Measurements from ENCODE around the gene PVR.
A peak's percentile ranks its signal among the peaks of the same experiment; 100 is the strongest.
"Not testable (repeated sequence)": the region's sequence is repeated elsewhere in the genome, so short reads cannot be mapped to it uniquely, and the experiment has no call there.

PVR gene

GRCh38 chr19:44620667-44621066 is 23.0 kb upstream of the PVR start:
- DNase-seq, result peak; percentile 71

GRCh38 chr19:44621367-44621766 is 22.3 kb upstream of the PVR start:
- no peak for DNase-seq

DNA sequence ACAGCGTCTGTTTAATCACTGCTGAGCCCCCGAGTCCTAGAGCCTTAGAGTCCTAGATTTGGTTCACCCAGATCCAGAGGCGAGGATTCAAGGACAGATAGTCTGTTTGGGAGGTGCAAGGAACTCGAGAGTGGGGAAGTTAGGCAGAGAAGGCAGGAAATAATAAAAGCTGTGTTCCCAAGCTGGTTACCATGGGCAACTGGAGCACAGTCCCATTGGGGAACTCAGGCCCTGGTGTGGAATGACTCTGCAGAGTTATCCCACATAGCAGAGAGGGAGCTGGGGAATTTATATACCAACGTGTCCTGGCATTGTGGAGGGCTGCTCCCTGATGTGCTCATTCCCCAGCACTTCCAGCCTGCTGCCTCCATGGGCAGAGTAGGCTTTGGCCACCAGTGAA is 20.6 kb upstream of the PVR start:
- DNase-seq, result peak; percentile 43

- no peak for DNase-seq
These were observed 20.1 kb upstream of the PVR start for GRCh38 chr19:44623626-44624025.

GRCh38 chr19:44624840-44625354 is 18.8 kb upstream of the PVR start:
- DNase-seq, result no peak

DNA sequence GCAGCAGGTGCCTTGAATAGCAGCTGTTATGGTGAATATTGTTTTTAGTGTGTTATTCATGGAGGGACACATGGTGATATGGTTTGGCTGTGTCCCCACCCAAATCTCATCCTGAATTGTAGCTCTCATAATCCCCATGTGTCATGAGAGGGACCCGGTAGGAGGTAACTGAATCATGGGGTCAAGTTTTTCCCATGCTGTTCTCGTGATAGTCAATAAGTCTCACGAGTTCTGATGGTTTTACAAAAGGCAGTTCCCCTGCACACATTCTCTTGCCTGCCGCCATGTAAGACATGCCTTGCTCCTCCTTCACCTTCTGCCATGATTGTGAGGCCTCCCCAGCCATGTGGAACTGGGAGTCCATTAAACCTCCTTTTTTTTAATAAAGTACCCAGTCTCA is 18.1 kb upstream of the PVR start:
- not testable (repeated sequence) for DNase-seq

GRCh38 chr19:44626048-44626624 is 17.6 kb upstream of the PVR start:
- no peak for DNase-seq

- no peak for DNase-seq
These were observed 16.1 kb upstream of the PVR start for GRCh38 chr19:44627631-44628030.

DNA sequence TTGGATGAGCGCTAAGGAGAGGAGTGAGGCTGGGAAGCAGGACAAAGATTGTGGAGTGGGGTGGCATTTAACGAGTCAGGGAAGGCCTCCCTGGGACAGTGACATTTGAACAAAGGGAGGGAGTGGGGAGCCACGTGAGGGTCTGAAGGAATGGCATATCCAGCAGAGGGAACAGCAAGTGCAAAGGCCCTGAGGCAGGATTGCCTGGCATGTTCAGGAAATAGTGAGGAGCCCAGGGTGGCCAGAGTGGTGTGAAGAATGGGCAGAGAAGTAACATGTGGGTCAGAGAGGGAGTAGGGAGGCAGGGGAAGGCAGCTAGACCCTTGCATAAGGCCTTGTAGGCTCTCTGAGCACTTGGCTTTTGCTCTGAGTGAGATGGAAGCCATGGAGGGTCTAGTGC is 14.9 kb upstream of the PVR start:
- DNase-seq, result no peak

GRCh38 chr19:44631611-44632010 is 12.1 kb upstream of the PVR start:
- DNase-seq, result not testable (repeated sequence)

GRCh38 chr19:44634058-44634457 is 9.7 kb upstream of the PVR start:
- DNase-seq, result not testable (repeated sequence)

DNA sequence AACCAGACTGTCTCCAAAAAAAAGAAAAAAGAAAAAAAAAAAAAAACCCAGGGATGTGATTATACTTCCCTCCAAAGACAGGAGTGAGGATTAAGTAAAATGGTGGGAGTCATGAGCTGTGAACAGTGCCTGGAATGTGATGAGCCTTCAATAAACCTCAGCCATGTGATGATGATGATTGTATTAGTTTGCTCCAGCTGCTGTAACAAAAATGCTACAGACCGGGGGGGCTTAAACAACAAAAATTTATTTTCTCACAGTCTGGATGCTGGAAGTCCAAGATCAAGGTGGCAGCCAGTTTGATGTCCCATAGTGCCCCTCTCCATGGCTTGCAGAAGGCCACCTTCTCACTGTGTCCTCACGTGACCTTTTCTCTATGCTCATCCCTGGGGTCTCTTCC is 8.9 kb upstream of the PVR start:
- DNase-seq, result no peak

- DNase-seq, result peak; percentile 87
These were observed 7.9 kb upstream of the PVR start for GRCh38 chr19:44635581-44636438.

DNA sequence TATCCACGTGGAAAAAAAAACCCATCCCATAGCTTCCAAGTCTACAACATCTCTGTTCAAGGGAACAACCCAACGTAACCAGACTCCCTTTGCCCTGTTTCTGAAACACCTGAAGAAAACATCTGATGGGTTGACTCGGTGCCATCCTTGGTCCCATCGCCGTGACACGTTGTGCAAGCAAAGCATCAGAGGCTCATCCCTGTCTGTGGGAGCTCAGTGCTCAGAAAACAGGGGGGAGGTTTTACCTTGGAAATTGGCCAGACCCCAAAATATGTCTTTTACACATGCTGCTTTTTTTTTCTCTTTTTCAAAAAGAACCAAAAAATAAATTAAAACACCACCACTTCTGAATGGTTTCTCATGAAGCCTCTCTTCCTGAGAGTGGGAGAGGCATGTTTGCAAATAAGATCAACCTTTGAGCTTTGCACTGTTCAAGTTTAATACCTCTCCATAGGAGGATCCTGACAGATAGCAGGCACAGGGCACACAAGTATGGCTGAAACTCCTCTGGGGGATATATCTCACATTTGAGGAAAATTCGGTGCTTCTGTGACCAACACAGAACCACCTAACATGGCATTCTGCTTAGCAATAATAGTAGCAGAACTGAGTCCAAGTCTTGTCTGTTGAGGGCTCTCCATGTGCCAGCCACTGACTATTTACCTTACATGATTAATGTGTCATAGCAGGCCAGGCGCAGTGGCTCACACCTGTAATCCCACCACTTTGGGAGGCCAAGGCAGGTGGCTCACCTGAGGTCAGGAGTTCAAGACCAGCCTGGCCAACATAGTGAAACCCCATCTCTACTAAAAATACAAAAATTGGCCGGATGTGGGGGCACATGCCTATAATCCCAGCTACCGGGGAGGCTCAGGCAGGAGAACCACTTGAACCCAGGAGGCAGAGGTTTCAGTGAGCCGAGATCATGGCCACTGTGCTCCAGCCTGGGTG is 7.0 kb upstream of the PVR start:
- DNase-seq, result no peak

- no peak for DNase-seq
These were observed 6.3 kb upstream of the PVR start for GRCh38 chr19:44637390-44637764.

DNA sequence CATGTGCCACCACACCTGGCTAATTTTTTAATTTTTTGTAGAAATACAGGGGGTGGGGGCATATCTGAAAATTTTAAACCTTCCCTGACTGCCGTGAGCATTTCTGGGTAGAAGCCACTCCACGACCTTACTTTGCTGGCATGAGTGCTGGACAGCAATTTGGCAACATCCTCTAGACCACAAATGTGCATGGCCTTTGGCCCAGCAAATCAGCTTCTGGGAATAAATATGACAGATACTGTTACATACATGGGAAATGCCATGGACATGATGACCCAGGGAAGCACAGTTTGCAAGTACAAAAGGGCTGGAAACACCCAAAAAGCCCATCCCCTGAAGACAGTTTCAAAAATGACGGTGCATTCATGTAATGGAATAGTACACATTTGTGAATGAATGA is 3.2 kb upstream of the PVR start:
- peak; percentile 75 for DNase-seq

- peak; percentile 51 for DNase-seq
These were observed 2.0 kb upstream of the PVR start for GRCh38 chr19:44641501-44642265.

- DNase-seq, result no peak
These were observed 1.3 kb upstream of the PVR start for GRCh38 chr19:44642377-44642776.

- DNase-seq, result no peak
These were observed 799 bp downstream of the PVR start for GRCh38 chr19:44644402-44645016.

- DNase-seq, result no peak
These were observed 1.8 kb downstream of the PVR start for GRCh38 chr19:44645407-44646048.

DNA sequence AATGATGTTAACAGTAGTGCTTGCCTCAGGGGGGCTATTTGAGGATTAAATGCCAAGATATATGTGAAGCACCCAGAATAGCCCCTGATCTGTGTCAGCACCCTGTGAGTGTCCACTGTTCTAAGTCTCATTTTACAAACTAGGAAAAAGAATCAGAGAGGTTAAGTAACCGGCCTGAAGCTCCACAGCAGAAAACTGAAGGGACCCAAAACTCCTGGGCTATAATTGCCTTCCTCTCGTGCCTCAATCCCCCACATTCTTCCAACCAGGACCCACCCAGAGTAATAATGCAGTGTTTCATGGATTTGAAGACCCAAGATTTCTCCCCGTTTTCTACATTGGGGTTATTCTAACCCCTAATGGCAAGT is 2.3 kb downstream of the PVR start:
- DNase-seq, result no peak

- no peak for DNase-seq
These were observed 3.4 kb downstream of the PVR start for GRCh38 chr19:44647144-44647543.

Data from inflammatory macrophage treated with lipopolysaccharide for 4 hours (primary cell).